ENCODE data around the gene DPF1. TPM values are rescaled to one million over a fixed set of nuclear protein-coding genes. Genes with fewer than 3 reads are reported as not detected.

DPF1 gene
- total RNA-seq, 2 donors from 2014 or later, result 3.3 to 4.5 TPM

DNA sequence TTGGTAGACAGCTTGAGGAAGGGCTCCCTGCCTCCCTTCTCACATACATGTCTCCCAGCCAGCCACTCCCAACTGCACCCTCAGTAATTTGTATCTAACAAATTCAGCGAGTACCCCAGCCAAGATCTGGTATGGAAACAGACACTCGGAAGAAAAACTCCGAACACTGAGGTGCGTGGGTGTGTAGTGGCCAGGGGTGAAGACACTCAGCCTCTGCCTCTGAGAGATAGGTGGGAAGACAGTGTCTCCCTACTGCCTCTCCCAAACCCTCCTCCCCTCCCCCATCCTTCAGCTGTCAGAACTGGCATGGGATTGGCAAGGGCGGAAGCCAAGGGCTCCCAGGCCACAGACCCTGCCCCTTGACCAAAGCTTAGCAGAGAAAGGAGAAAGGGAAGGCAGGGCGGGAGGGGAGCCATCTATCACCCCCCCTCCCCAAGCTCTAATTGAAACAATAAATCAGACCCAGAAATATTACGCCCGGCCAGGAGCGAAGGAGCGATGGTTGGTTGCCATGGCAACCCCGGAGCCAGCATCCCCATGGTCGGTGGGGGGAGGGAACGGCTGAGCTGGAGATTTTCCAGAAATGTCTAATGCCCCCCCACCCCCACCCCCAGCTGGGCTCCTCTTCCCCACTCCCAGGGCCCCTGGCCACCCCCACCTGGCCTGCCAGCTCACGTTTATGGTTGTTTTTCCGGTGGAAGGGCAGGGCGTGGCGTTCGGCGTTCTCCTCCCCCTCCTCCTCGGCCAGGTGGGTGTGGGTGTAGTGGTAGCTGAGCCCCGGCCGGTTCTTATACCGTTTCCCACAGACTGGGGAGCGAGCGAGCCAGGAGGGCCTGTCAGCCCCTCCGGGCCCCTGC, 7.0 kb downstream of the DPF1 start:
- Mint-ChIP-seq H3K4me1 (no peaks in the 10 kb centered on the region), H3K9me3 (no peaks in the 10 kb centered on the region), H3K27me3 (ENCODE audit: insufficient read depth) (peaks cover 17% of the 10 kb centered on the region), H3K27ac (no peak overlapping the region), H3K4me3 (no peak overlapping the region), H3K36me3 (ENCODE audit: low read depth) (no peaks in the 10 kb centered on the region)
- Histone ChIP-seq H3K9ac (ENCODE audit: extremely low read depth, low read length, poor library complexity, severe bottlenecking) (no peak overlapping the region), H3K4me3 (ENCODE audit: low read length) (no peak overlapping the region), H3K36me3 (ENCODE audit: control insufficient read depth, insufficient read depth, low read length) (peaks cover 5% of the 10 kb centered on the region), H3K27me3 (ENCODE audit: control insufficient read depth, insufficient read depth, low read length, poor library complexity, severe bottlenecking) (no peaks in the 10 kb centered on the region), H3K4me1 (ENCODE audit: control insufficient read depth, insufficient read depth, low read length) (no peaks in the 10 kb centered on the region), H3K27ac (ENCODE audit: low read depth, low read length) (no peak overlapping the region), H3K9me3 (ENCODE audit: control insufficient read depth, low read length) (no peaks in the 10 kb centered on the region)
- 90 to 100% methylated on average over 1 to 25 of the region's 26 CpGs for WGBS, 2 experiments (ENCODE audit: insufficient coverage in 1 of 2, insufficient read length in 1 of 2)
- TF ChIP-seq, protein P1, sequence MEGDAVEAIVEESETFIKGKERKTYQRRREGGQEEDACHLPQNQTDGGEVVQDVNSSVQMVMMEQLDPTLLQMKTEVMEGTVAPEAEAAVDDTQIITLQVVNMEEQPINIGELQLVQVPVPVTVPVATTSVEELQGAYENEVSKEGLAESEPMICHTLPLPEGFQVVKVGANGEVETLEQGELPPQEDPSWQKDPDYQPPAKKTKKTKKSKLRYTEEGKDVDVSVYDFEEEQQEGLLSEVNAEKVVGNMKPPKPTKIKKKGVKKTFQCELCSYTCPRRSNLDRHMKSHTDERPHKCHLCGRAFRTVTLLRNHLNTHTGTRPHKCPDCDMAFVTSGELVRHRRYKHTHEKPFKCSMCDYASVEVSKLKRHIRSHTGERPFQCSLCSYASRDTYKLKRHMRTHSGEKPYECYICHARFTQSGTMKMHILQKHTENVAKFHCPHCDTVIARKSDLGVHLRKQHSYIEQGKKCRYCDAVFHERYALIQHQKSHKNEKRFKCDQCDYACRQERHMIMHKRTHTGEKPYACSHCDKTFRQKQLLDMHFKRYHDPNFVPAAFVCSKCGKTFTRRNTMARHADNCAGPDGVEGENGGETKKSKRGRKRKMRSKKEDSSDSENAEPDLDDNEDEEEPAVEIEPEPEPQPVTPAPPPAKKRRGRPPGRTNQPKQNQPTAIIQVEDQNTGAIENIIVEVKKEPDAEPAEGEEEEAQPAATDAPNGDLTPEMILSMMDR (conservative IDR thresholded peaks at IDR 0.05), result no peak
- DNase-seq, result no peak

DNA sequence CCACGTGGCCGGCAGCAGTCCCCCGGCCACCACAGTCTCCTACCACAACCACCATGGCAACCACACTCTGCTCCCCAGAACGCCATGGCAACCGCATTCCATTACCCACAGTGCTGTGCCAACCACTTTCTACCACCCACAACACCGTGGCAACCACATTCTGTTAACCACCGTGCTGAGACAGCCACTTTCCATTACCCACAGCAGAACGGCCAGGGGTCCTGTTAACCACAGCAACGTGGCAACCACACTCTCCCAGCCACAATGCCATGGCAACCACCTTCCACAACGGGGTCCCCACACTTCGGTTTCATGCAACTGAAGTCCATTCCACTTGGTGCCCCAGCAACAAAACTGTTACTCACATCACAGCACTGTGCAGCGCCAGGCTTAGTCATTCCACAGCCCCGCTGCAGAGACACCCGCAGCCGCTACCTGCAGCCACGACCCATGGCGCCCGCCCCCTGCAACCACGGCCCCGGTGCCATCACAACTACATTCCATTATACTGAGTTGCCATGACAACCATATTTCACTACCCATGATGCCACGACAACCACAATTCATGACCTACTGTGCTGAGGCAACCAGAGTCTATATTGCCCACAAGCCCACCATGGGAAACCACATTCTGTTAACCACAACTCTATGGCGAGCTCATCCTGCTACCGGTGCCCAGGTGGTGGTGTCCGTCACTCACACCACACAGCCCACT, 10.0 kb downstream of the DPF1 start:
- Mint-ChIP-seq H3K4me1 (peaks cover 18% of the 10 kb centered on the region), H3K27ac (no peak overlapping the region), H3K27me3 (ENCODE audit: insufficient read depth) (peaks cover 29% of the 10 kb centered on the region), H3K4me3 (no peak overlapping the region), H3K9me3 (no peaks in the 10 kb centered on the region), H3K36me3 (ENCODE audit: low read depth) (no peaks in the 10 kb centered on the region)
- Histone ChIP-seq H3K27ac (ENCODE audit: low read depth, low read length) (peak overlapping the region; percentile 90), H3K36me3 (ENCODE audit: control insufficient read depth, insufficient read depth, low read length) (peaks cover 5% of the 10 kb centered on the region), H3K4me3 (ENCODE audit: low read length) (no peak overlapping the region), H3K27me3 (ENCODE audit: control insufficient read depth, insufficient read depth, low read length, poor library complexity, severe bottlenecking) (peaks cover 20% of the 10 kb centered on the region), H3K4me1 (ENCODE audit: control insufficient read depth, insufficient read depth, low read length) (no peaks in the 10 kb centered on the region), H3K9me3 (ENCODE audit: control insufficient read depth, low read length) (no peaks in the 10 kb centered on the region), H3K9ac (ENCODE audit: extremely low read depth, low read length, poor library complexity, severe bottlenecking) (no peak overlapping the region)
- TF ChIP-seq, protein P1 (conservative IDR thresholded peaks at IDR 0.05), result no peak
- 85 to 91% methylated on average over 21 to 24 of the region's 24 CpGs for WGBS, 2 experiments (ENCODE audit: insufficient coverage in 1 of 2, insufficient read length in 1 of 2)
- DNase-seq, result no peak

DNA sequence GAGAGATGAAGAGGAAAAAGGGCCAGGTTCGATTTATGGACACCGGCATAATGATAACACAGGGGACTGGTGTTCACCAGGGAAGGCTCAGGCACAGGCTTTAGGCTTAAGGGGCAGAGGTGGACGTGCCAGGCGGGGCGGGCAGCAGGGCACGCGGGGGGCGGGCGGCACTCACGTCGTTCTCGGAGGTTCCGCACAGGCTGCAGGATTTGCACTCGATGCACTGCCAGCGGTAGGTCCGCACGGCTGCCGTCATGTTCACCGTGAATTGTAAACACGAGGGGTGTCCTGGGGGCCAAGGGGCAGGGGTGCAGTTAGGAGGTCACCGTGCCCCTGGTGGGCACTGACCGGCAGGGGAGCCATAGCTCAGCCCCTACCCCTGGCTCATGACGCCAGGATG, 10.6 kb downstream of the DPF1 start:
- Mint-ChIP-seq H3K4me3 (no peak overlapping the region), H3K27ac (no peak overlapping the region), H3K27me3 (ENCODE audit: insufficient read depth) (peaks cover 34% of the 10 kb centered on the region), H3K36me3 (ENCODE audit: low read depth) (no peaks in the 10 kb centered on the region), H3K9me3 (no peaks in the 10 kb centered on the region), H3K4me1 (peaks cover 18% of the 10 kb centered on the region)
- H3K9ac ChIP-seq (ENCODE audit: extremely low read depth, low read length, poor library complexity, severe bottlenecking), result no peak overlapping the region
- H3K27ac ChIP-seq (ENCODE audit: low read depth, low read length), result peak overlapping the region; percentile 90
- TF ChIP-seq, protein P1 (conservative IDR thresholded peaks at IDR 0.05), result no peak
- H3K36me3 ChIP-seq (ENCODE audit: control insufficient read depth, insufficient read depth, low read length), result peaks cover 5% of the 10 kb centered on the region
- DNase-seq, result no peak
- H3K4me1 ChIP-seq (ENCODE audit: control insufficient read depth, insufficient read depth, low read length), result no peaks in the 10 kb centered on the region
- 89 to 93% methylated on average over 7 to 23 of the region's 23 CpGs for WGBS, 2 experiments (ENCODE audit: insufficient coverage in 1 of 2, insufficient read length in 1 of 2)
- H3K27me3 ChIP-seq (ENCODE audit: control insufficient read depth, insufficient read depth, low read length, poor library complexity, severe bottlenecking), result peaks cover 24% of the 10 kb centered on the region
- no peaks in the 10 kb centered on the region for H3K9me3 ChIP-seq (ENCODE audit: control insufficient read depth, low read length)
- H3K4me3 ChIP-seq (ENCODE audit: low read length), result no peak overlapping the region

Data from endodermal cell (in vitro differentiated cells).